ENCODE data around the gene TBX4. TPM values are rescaled to one million over a fixed set of nuclear protein-coding genes. Genes with fewer than 3 reads are reported as not detected.

Gene TBX4
- total RNA-seq = under 0.01 TPM in 1 of 2 replicates, not detected in the other

DNA sequence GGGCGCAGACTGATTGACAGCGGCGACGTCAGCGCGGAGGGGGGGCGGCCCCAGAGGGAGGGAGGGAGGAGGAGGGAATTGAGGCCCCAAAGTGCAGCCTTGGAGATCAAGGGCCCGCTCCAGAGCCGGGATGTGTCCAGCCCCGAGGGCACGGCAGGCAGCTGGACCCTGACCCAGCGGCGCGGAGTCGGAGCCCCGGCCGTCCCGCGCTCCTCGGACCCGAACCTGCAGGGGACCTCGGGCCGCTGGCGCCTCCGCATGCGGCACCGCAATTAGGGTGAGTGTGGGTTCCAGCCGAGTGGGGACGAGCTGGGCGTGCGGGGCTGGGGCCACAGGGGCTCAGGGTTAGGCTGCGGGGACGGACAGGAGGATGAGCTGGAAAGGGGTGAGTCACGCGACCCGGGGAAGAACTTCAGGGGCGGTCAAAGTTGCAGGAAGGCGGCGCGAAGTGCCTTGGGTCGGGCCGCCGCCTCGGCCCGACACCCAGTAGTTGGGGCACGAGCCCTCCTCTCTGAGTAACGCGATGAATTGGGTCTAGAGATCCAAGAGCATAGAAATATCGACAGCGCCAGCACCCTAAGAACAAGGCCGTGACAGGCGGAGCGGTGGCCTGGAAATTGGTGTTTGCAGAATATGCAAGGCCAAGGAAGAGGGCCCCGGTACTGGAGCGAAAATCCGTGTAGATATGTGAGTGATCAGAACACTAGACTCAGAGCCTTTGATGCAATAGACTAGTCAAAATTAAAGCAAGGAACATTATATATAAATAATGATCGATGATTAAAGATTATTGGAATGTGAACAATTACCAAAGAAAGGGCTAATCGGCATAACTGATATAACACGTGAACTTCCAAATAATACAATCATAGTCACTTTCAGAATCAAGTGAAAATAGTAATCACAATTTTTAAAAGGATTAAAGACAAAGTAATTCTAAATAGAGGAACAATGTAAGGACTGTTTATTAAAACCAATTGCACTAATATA is at the start of gene TBX4:
Gene TBX4 (plus strand): TSS at position 122 of the 990 bp plus-strand sequence. CDS start 4,069 bp downstream, outside the sequence.

Other genes with a start within 250 kb of the TBX4 start
- gene TBX2, start 52.6 kb upstream of the TBX4 start, total RNA-seq = 0.29 TPM in 1 of 2 replicates, not detected in the other
- gene NACA2, start 138.8 kb downstream of the TBX4 start, total RNA-seq = not detected in 2 replicates

Measured in vein endothelial cell (primary cell).